ENCODE data around the gene ARHGEF4.

GRCh38 chr2:131031431-131031841, 194.7 kb downstream of the ARHGEF4 start:
- TF ChIP-seq NFYB (IDR thresholded peaks at IDR 0.05; ENCODE audit: insufficient read depth, low read depth, low read length) (no peak), POLR2A (IDR thresholded peaks at IDR 0.05; ENCODE audit: low read depth, low read length) (no peak), TCF7 (IDR thresholded peaks at IDR 0.05; ENCODE audit: borderline replicate concordance) (no peak), ZBTB33 (IDR thresholded peaks at IDR 0.05) (no peak), YY1 (IDR thresholded peaks at IDR 0.05; ENCODE audit: low read depth, low read length) (no peak), POU2F2 (IDR thresholded peaks at IDR 0.05; ENCODE audit: borderline replicate concordance, low read depth, low read length) (no peak), CTCF (IDR thresholded peaks at IDR 0.05 in 2 of 3, conservative IDR thresholded peaks at IDR 0.05 in 1 of 3; ENCODE audit: control insufficient read depth in 2 of 3, extremely low read depth in 1 of 3, insufficient read depth in 1 of 3, low read depth in 3 of 3, low read length in 3 of 3) (no peak), NFXL1 (IDR thresholded peaks at IDR 0.05; ENCODE audit: borderline replicate concordance) (no peak), ZNF274 (IDR thresholded peaks at IDR 0.05; ENCODE audit: insufficient read depth, insufficient read length) (no peak)
